Measurements from ENCODE around the gene PTOV1. TPM values are rescaled to one million over a fixed set of nuclear protein-coding genes. Genes with fewer than 3 reads are reported as not detected.

The PTOV1 gene
- polyA plus RNA-seq, 1 experiment = 67.6 TPM

- DNase-seq (ENCODE audit: low read depth) = no peak
- H3K36me3 ChIP-seq (ENCODE audit: control insufficient read depth, insufficient read depth, low read length) = peaks cover 45% of the 10 kb centered on the region
- no peak overlapping the region for H3K4me3 ChIP-seq (ENCODE audit: low read depth, low read length)
- ChIA-PET CTCF (interaction anchor here (1.0 kb wide), 1 partner anchor 16 kb away, joined by 3 read pairs; the partner anchor contains the start of gene IL4I1), POLR2A (no interaction called here)
- TF ChIP-seq CTCF (IDR thresholded peaks at IDR 0.05; ENCODE audit: insufficient read depth, low read depth, low read length) = no peak
- H3K27me3 ChIP-seq (ENCODE audit: control insufficient read depth, insufficient read depth, low read length) = no peaks in the 10 kb centered on the region
Observed at GRCh38 chr19:49880162-49880869, 29.4 kb downstream of the PTOV1 start.

GRCh38 chr19:49881186-49881585 lies 30.2 kb downstream of the PTOV1 start:
- Histone ChIP-seq H3K27me3 (ENCODE audit: control insufficient read depth, insufficient read depth, low read length) (no peaks in the 10 kb centered on the region), H3K4me3 (ENCODE audit: low read depth, low read length) (no peak overlapping the region), H3K36me3 (ENCODE audit: control insufficient read depth, insufficient read depth, low read length) (peaks cover 45% of the 10 kb centered on the region)
- no peak for DNase-seq (ENCODE audit: low read depth)
- POLR2A ChIA-PET = no interaction called here
- no peak for TF ChIP-seq CTCF (IDR thresholded peaks at IDR 0.05; ENCODE audit: insufficient read depth, low read depth, low read length)
- CTCF ChIA-PET = interaction anchor here (1.5 kb wide), 1 partner anchor 10 kb away, joined by 4 read pairs; no protein-coding TSS in a partner anchor

GRCh38 chr19:49881672-49882394 lies 30.9 kb downstream of the PTOV1 start:
- peaks cover 45% of the 10 kb centered on the region for H3K36me3 ChIP-seq (ENCODE audit: control insufficient read depth, insufficient read depth, low read length)
- DNase-seq (ENCODE audit: low read depth) = no peak
- CTCF ChIA-PET = interaction anchor here (1.5 kb wide), 1 partner anchor 9 kb away, joined by 4 read pairs; no protein-coding TSS in a partner anchor
- no peak overlapping the region for H3K4me3 ChIP-seq (ENCODE audit: low read depth, low read length)
- no peak for TF ChIP-seq CTCF (IDR thresholded peaks at IDR 0.05; ENCODE audit: insufficient read depth, low read depth, low read length)
- POLR2A ChIA-PET = no interaction called here
- no peaks in the 10 kb centered on the region for H3K27me3 ChIP-seq (ENCODE audit: control insufficient read depth, insufficient read depth, low read length)

GRCh38 chr19:49882643-49883042 lies 31.7 kb downstream of the PTOV1 start:
- no peak for DNase-seq (ENCODE audit: low read depth)
- H3K27me3 ChIP-seq (ENCODE audit: control insufficient read depth, insufficient read depth, low read length) = no peaks in the 10 kb centered on the region
- CTCF ChIA-PET = no interaction called here
- TF ChIP-seq CTCF (IDR thresholded peaks at IDR 0.05; ENCODE audit: insufficient read depth, low read depth, low read length) = no peak
- H3K36me3 ChIP-seq (ENCODE audit: control insufficient read depth, insufficient read depth, low read length) = peaks cover 45% of the 10 kb centered on the region
- POLR2A ChIA-PET = no interaction called here
- H3K4me3 ChIP-seq (ENCODE audit: low read depth, low read length) = no peak overlapping the region

- ChIA-PET CTCF (no interaction called here), POLR2A (no interaction called here)
- Histone ChIP-seq H3K36me3 (ENCODE audit: control insufficient read depth, insufficient read depth, low read length) (peaks cover 45% of the 10 kb centered on the region), H3K27me3 (ENCODE audit: control insufficient read depth, insufficient read depth, low read length) (no peaks in the 10 kb centered on the region), H3K4me3 (ENCODE audit: low read depth, low read length) (no peak overlapping the region)
- no peak for DNase-seq (ENCODE audit: low read depth)
- TF ChIP-seq CTCF (IDR thresholded peaks at IDR 0.05; ENCODE audit: insufficient read depth, low read depth, low read length) = no peak
Observed at GRCh38 chr19:49883094-49883493, 32.1 kb downstream of the PTOV1 start.
